ENCODE results near the gene RCAN2.

RCAN2 gene

DNA sequence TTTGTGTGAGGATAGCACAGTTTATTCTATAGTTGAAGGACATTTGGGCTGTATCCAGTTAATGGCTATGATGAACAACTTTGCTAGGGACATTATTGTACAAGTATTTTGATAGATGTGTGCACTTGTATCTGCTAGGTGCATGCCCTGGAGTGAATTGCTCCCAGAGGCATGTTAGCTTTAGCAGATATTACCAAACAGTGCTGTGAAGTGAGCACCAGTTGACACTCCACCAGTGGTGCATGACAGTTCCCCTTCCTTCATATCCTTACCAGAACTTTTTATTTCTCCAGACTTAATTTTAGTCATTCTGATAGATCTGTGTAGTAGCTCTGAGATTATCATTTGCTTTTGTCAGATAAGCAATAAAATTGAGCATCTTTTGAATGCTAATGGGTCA is 271.6 kb downstream of the RCAN2 start:
- DNase-seq (ENCODE audit: low read depth in 1 of 2, low spot score in 1 of 2) = no peak

DNA sequence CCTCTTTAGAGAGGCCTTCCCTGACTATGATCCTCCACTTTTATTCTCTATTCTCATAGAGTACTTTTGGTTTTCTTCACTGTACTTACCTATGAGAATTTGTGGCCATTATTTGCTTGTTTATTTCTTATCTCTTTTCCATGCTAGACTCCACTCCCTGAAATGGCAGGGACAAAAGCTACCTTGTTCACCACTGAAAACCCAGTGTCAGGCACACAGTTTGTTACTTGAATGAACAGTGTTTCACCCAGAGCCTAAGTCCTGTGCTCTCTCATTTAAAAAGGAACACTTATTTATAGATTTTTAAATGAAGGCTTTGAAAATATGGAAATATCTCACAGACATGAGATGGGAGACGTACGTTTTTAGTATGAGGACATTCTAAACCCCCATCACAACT is 272.8 kb downstream of the RCAN2 start:
- no peak for DNase-seq (ENCODE audit: low read depth in 1 of 2, low spot score in 1 of 2)

DNA sequence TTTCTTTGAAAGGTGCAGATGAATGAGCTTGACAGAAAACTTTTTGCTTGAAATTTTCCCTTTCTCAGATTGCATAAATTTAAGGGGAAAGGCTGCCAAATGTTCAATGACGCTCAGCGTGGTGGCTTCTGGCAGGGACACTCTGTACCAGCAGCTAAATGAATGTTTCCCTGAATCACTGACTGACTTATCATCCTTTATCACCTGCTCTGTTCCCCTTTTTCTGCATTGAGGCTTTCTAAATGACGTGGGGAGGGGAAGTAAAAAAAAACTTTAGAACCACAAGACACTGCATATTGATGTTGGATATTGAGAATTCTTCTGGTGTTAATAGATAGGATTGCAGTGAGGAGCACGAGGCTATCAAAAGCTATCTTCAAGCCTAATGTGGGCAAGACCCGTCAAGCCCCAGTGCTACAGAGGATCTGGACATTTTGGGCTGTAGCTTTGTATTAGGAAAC is 273.5 kb downstream of the RCAN2 start:
- no peak for DNase-seq (ENCODE audit: low read depth in 1 of 2, low spot score in 1 of 2)

DNA sequence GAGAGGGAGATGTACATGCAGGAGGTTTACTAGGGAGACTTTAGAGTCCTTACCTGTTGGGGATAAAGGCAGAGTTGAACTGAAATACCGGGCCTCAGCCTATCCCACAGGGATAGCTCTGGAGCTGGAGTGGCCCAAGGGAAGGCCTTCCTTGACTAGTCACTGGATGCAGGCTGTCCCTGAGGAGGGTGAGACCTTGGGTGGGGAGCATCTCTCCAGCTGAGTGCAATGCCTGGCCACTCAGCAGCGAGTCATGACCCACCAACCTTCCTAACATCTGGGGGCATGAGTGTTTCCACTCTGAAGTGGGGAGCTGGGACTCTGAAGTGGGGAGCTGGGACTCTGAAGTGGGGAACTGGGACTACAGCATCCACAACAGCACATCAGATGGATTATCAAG is 274.4 kb downstream of the RCAN2 start:
- no peak for DNase-seq (ENCODE audit: low read depth in 1 of 2, low spot score in 1 of 2)

DNA sequence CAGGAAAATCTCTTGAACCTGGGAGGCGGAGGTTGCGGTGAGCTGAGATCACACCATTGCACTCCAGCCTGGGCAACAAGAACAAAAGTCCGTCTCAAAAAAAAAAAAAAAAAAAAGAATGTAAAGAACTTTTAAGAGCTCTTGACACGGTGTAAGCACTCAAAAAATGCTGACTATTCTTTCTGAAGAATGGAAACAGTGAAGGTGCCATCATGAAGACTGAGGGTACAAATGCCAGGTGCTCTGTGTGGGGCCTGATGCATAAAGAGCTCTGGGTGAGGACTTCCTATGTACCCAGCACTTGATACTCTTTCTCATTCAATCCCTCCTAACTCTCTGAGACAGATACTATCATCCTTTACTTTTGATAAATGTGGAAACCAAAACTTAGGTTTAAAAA is 275.5 kb downstream of the RCAN2 start:
- DNase-seq (ENCODE audit: low read depth in 1 of 2, low spot score in 1 of 2) = no peak

DNA sequence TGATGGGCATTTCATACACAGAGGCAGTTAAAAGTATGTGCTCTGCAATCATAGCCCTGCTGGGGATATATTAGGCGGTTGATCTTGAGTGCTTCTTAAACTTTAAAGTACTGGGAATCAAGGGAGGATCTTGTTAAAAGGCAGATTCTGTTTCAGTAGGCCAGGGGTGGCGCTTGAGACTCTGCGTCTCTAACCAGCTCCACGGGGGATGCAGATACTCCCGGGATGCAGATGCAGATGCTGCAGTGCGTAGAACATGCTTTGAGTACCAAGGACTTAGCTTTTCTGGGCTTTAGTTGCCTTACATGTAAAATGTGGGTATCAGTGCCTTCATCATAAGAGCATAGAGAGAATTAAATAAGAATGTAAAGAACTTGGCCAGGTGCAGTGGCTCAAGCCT is 276.0 kb downstream of the RCAN2 start:
- no peak for DNase-seq (ENCODE audit: low read depth in 1 of 2, low spot score in 1 of 2)

DNA sequence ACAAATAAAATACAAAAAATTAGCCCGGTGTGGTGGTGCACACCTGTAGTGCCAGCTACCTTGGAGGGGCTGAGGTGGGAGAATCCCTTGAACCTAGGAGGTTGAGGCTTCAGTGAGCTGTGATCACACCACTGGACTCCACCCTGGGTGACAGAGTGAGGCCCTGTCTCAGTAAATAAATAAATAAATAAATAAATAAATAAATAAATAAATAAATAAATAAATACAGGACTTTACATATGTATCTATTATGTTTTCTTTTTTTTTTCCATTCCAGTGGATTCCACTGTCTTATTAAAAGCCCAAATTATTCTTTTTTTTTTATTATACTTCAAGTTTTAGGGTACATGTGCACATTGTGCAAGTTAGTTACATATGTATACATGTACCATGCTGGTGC is 279.3 kb downstream of the RCAN2 start:
- no peak for DNase-seq (ENCODE audit: low read depth in 1 of 2, low spot score in 1 of 2)

DNA sequence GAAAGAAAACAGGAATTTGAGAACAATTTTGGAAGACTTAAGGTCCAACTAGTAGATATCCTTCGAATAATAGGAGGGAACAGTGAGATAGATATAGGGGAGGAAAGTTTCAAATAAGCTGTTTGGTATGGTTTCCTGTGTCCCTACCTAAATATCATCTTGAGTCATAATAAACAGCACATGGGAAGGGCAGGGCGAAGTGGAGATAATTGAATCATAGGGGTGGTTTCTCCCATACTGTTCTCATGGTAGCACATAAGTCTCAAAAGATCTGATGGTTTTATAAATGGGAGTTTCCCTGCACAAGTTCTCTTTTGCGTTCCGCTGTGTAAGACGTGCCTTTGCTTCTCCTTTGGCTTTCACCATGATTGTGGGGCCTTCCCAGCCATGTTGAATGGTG is 281.0 kb downstream of the RCAN2 start:
- DNase-seq (ENCODE audit: low read depth in 1 of 2, low spot score in 1 of 2) = no peak

DNA sequence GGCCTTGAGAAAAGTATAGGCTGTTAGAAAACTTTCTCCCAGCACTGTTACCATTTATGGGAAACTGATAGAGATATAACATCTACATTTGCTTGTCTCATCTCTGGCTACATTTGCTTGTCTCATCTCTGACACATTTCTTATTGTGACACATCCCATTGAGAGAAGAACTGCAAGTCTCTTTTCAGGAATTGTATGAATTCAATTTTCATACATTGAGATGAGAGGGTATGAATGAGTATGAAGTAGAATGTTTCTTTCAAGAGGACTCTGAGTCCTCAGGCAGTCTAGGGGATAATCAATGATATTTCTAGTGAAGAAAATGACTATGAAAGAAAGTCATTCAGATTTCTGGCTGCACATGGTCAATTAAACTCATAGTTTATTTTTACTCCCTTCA is 282.9 kb downstream of the RCAN2 start:
- DNase-seq (ENCODE audit: low read depth in 1 of 2, low spot score in 1 of 2) = no peak

DNA sequence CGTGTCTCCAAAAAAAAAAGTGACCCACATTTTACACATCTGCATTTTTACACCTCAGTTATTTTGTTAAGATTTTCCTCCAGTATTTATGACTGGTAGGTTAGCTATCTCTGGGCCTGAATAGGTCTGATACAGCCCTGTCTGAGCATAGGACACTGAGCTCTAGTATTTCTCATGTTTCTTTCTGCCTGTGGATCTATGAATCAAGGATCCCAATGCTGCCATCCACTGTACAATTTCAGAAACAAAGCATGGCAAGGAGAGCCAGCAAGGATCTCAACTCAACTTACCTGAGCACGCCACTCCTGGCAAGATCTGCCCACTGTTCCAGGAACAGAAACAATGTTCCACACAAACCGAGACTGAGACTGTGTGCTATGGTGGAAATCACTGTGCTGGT is 284.1 kb downstream of the RCAN2 start:
- DNase-seq (ENCODE audit: low read depth in 1 of 2, low spot score in 1 of 2) = no peak

DNA sequence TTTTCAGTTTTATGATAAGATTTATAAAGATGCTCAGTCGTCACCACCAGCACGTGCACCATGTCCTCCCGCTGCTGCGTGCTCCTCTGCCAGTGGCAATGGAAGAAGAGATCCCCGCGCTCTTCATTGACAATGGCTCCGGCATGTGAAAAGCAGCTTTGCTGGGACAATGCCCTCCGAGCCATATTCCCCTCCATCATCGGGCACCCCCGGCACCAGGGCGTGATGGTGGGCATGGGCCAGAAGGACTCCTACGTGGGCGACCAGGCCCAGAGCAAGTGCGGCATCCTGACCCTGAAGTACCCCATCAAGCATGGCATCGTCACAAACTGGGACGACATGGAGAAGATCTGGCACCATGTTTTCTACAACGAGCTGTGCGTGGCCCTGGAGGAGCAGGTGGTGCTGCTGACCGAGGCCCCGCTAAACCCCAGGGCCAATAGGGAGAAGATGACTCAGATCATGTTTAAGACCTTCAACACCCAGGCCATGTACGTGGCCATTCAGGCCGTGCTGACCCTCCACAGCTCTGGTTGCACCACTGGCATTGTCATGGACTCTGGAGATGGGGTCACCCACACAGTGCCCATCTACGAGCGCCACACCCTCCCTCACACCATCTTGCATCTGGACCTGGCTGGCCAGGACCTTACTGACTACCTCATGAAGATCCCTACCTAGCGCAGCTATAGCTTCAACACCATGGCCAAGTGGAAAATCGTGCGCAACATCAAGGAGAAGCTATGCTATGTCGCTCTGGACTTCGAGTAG is 286.2 kb downstream of the RCAN2 start:
- no peak for DNase-seq (ENCODE audit: low read depth in 1 of 2, low spot score in 1 of 2)

DNA sequence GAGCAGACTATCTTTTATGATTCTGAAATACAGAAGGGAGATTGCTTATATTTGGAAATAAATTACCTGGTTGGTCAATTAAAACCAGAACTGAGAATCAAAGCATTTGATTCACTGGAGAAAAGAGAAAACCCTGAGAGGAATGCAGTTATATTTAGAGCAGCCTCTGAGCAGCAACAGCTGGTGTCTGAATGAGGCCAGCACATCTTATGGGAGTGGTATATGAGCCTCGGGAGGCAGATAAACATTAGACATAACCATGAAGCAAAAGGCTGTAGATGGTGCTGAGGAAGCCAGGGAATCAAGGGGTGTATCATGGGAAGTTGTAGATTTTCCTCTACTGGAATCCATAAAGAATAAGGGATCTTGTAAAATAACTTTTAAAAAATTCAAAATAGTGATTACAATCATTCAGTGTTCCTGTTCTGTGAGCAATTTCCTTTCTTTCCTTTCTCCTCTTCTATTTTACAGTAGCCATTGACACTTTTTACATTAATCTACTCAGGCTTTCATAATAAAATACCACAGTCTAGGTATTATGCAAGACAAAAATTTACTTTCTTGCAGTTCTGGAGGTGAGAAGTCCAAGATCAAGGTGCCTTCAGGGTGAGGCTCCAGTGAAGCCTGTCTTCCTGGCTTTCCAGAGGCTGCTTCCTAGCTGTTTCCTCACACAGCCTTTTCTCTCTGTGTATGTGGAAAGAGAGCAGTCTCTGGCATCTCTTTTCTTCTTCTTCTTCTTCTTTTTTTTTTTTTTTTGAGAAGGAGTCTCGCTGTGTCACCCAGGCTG is 287.7 kb downstream of the RCAN2 start:
- DNase-seq (ENCODE audit: low read depth in 1 of 2, low spot score in 1 of 2) = no peak

DNA sequence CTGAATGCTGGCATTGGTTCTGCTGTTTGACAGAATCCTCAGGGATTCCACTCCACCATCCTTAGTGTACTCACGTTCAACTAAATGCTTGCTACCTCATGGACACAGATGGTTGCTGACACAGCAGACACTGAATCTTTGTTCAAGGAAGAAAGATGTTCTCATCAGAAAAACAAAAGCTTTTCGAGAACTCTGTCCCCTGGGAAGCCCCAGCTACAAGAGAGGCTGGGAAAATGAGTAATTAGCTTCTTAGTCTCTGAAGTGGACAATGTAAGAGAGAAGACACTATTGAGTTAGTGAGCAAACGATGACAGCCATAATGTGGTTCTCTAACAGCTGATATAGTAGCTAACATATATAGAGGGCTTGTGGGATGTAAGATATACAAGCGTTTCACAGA is 289.5 kb downstream of the RCAN2 start:
- DNase-seq (ENCODE audit: low read depth in 1 of 2, low spot score in 1 of 2) = no peak

DNA sequence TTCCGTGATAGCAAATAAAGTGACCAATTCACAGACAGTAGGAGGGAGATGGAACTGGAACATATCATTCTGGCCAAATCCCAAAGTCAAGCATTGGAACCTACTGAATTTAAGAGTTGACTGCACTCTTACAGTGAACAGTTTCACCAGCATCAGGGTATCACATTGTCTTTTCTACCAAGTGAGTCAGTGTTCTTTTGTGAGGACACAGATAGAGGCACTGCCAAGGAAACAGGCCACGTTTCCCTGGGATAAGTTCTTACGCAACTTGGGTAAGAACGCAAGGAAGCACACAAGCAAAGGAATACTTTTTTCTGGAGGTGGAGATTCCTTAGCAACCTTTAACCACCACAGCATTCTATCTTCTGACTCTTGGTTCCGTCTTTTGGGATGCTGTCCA is 291.9 kb downstream of the RCAN2 start:
- DNase-seq (ENCODE audit: low read depth in 1 of 2, low spot score in 1 of 2) = no peak

DNA sequence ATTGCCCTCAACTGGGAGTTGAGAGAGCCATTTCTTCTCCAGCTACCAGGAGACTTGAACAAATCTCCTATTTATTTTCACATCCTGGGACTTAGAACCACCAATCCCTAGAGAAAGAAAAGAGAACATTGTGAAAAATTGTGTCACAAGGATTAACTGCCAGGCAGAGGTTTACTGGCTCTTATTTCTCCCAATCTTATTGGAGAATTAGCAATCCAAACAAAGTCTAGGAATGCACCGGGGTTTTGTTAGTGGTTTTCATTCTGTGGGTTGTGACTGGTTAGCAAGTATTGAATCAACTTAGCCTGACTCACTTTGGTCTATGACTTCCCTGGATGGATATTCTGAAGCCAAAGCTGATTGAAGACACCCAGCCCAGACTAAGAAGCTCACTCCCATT is 299.3 kb downstream of the RCAN2 start:
- DNase-seq (ENCODE audit: low read depth in 1 of 2, low spot score in 1 of 2) = no peak

DNA sequence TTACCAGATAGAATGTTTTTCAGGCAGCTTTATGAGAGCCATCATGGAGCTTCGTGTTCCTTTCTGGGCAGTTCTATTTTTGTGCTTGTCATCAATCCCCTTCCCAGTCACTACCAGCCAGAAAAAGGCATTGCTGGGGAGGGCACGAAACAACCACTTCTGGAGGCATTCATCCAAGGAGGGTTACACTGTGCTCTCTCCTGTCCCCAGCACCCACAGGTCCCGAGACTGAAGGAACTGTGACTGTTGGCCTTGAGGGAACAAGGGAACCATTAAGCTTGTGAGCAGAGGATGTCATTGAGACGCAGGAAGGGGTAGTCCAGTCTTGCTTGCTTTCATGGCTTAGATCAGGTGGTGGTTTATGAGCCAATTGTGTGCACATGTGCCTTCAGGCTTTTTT is 300.4 kb downstream of the RCAN2 start:
- no peak for DNase-seq (ENCODE audit: low read depth in 1 of 2, low spot score in 1 of 2)

DNA sequence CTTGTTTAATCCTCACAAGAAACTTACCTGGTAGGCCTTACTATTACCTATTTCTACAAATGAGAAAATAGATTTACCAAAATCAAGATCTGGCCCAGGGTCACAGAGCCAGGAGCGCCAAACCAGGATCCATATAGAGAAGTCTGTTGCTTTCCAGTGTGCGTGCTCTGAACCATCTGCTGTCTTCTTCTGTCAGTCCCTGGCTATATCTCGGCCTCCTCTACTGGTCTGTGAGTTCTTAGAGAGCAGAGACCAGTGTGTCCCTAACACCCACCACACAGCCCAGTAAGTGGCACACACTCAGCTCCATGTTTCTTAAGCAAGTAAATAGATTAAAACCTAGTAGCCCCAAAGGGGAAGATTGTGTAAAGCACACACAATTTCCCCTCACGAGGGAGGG is 301.5 kb downstream of the RCAN2 start:
- no peak for DNase-seq (ENCODE audit: low read depth in 1 of 2, low spot score in 1 of 2)

DNA sequence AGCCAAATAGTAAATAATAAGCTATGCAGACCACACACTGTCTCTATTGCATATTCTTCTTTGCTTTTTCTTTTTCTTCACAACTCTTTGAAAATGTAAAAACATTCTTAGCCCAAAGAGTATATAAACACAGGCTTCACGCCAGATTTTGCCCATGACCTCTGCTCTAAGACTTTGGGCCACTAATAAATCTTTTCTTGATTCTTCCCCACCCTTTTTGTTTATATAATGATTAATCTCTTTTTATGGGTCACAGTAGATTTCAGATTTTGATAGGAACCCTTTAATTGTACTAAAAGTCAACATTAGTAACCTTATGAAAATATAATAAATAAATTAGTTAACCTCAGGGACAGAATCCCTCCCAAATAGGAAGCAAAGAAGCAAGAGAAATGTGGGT is 304.7 kb downstream of the RCAN2 start:
- no peak for DNase-seq (ENCODE audit: low read depth in 1 of 2, low spot score in 1 of 2)

DNA sequence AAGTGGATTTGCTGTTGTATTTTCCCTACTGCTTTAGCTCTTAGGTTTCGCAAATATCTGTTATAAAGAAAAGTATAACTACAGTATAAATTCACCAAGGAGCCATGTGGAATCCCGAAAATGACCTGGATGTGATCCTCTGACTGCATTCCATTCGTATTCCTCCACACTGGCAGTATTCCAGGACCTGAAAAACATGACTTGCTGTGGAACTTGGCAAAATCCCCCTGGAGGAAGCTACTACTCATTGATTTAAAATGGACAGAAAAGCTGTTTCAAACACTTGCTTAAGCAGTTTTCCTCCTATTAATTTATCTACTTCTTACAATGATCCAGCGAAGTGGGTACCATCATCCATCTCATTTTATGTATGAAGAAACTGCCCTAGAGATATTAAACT is 307.1 kb downstream of the RCAN2 start:
- no peak for DNase-seq (ENCODE audit: low read depth in 1 of 2, low spot score in 1 of 2)

DNA sequence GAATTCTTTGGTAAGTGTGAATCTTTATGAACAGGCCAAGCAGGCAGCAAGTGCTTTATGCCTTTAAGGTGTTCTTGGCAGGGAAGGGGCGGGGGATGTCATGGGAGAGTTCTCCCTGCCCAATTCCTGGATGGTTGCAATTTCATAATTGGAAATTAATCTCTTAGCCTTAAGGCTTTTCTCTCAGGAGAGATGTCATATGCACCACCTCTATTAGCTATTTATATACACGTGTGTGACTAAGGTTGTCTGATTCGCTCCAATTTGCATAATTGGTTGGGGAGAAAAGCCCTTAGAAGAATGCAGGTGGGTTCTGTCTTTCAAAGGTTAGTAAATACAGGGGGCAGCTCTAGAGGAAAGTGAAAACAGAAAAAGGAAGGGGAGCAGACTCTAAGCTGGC is 315.3 kb downstream of the RCAN2 start:
- DNase-seq (ENCODE audit: low read depth in 1 of 2, low spot score in 1 of 2) = no peak

DNA sequence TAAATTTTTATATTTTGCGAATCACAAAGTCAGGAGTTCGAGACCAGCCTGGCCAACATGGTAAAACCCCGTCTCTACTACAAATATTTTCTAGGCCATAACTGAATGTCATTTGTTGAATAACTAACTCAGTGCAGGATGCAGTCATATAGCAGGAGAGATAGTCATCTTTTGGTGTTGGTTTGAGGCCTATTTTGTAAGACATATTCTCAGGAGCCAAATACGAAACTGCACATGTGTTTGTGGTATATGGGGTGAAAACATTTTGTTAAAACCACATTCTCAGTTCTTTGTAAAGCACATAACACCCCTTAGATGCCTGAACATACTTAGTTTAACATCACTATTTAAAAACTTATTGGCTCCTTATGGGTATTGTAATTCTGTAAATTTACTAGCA is 315.8 kb downstream of the RCAN2 start:
- no peak for DNase-seq (ENCODE audit: low read depth in 1 of 2, low spot score in 1 of 2)

DNA sequence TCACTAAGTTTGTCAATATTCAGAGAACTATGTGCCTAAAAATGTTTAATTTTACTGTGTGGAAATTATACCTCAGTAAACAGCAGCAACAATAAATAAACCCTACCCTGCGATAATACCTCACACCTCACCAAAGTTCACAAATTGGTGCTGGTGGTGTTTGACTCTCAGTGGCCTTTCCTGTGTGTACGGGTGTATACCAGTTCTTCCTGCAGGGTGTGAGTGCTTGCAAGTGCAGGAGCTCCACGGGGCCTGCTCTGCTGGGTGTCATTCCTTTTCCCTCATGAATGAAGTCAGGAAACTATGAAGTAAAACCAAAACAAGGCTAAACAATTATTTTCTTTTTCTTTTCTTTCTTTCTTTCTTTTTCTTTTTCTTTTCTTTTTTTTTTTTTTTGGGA is 316.3 kb downstream of the RCAN2 start:
- DNase-seq (ENCODE audit: low read depth in 1 of 2, low spot score in 1 of 2) = no peak

DNA sequence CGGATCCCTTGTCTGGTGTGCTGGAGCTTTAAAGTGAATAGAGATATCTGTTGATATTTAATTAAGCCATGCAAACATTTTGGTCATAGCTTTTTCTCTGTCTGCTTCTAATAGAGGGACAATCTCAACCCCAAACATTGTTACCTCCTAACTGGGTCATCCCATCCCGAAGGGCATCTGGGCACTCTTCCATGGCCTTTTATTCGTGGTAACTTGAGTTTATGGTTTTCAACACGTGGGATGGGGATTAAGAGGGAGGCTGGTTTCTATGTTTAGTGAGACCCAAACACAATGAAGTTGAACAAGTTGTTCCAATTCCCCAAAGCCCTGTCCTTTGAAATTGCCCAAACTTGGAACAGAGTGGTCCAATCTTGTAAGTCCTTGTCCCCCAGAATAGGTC is 319.1 kb downstream of the RCAN2 start:
- DNase-seq (ENCODE audit: low read depth in 1 of 2, low spot score in 1 of 2) = no peak
